ENCODE data around the gene NEK5.

DNA sequence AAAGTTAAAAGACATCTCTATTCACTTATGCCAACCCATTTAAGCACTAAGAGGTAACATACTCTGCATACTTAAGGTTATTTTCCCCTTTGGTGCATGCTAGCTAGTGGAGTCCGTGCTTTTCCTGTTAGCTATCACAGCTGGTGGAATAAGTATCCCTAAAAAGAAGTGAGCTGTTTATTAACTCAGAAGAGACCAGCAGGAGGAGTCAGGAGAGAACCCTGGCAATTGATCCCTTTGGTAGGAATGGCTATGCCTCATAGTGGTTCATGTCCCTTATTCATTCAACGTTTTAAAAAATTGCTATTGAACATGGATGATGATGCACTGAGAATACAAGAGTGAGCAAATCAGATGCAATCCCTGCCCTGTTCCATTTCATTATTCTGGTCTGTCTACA lies 12.4 kb upstream of the NEK5 start:
- TF ChIP-seq EZH2 (IDR thresholded peaks at IDR 0.05; ENCODE audit: insufficient read depth, poor library complexity, severe bottlenecking) = no peak
- TF ChIP-seq EZH2phosphoT487 (IDR thresholded peaks at IDR 0.05; ENCODE audit: insufficient read depth, low read depth) = no peak

Data from GM23248 (cell line).